Measurements from ENCODE around the gene AJM1.

AJM1 gene

DNA sequence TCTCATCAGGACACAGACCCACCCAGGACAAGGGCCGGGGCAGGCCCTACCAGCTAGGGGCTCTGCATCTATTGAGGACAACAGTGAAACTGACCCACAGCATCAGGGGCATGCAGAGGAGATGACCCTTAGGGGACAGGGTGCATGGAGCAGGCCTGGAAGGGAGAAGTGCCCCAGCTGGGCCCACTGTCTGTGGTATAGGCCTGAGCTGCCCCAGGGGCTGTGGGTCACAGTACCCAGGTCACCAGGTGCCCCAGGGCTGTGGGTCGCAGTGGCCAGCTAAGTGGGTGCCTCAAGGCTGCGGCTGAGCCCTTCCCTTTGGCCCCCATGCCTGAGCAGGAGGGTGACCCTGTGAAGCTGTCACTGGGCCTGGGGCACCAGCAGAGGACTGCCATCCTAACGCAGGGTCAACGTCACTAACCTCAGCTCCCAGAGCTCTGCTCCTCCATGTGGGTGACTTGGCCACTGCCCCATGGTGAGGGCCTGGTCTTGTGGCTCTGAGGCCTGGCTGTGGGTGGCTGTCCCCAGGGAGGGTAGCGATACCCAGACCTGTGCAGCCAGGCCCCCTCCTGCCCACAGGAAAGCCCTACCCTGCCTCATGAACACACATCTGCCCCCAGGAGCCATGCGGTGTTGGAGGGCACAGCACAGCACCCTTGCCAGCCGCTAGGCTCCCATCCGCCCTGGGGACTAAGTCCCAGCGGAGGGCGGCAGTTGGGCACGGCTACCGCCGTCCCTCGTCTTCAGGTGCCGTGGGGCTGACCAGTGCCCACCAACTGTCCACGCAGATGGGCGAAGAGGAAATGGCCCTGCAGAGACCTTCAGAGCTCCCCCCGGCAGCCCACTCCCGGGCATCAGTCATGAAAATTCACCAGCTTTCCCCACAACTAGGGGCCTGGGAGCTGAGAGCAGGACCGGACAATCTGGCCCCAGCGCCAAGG is 18.9 kb downstream of the AJM1 start (continued):
- TF ChIP-seq GLIS3 (CRISPR knock-in tag; IDR thresholded peaks at IDR 0.05) = no peak
- TF ChIP-seq ZC3H10 (CRISPR knock-in tag; IDR thresholded peaks at IDR 0.05) = no peak
- no peak for TF ChIP-seq BACH2 (CRISPR knock-in tag; IDR thresholded peaks at IDR 0.05; ENCODE audit: borderline replicate concordance)
- TF ChIP-seq ZNF70 (CRISPR knock-in tag; IDR thresholded peaks at IDR 0.05) = no peak
- TF ChIP-seq OSR1 (CRISPR knock-in tag; IDR thresholded peaks at IDR 0.05) = no peak
- no peak for TF ChIP-seq ZFP3 (CRISPR knock-in tag; IDR thresholded peaks at IDR 0.05)
- no peak for TF ChIP-seq CSDC2 (CRISPR knock-in tag; IDR thresholded peaks at IDR 0.05)

DNA sequence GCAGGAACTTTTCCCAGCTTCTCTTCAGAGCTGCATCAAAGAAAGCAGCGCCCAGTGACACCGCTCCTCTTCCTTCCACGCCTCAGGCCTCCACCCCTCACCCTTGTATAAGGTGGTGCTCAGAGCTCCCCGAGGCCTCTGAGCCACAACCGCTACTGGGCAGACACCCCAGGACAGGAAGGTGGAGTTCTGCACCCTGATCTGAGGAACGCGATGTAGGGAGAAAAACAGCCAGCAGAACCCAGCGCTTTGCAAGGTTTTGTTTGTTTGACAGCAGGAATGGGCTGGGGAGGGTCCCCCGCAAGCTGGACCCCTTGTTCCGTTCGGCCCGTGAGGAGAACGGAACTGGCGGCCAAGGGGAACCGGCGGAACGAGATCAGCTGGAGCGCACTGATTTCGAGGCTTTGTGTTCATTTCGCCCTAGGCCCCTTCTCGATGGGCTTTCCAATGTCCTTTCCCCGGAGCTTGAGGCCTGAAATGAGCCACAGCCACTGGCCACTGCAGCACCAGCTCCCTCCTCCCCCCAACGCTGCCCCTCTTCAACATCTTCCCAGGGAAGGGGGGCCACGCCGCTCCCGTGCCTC is 19.7 kb downstream of the AJM1 start:
- no peak for ATAC-seq
- TF ChIP-seq, protein P1, sequence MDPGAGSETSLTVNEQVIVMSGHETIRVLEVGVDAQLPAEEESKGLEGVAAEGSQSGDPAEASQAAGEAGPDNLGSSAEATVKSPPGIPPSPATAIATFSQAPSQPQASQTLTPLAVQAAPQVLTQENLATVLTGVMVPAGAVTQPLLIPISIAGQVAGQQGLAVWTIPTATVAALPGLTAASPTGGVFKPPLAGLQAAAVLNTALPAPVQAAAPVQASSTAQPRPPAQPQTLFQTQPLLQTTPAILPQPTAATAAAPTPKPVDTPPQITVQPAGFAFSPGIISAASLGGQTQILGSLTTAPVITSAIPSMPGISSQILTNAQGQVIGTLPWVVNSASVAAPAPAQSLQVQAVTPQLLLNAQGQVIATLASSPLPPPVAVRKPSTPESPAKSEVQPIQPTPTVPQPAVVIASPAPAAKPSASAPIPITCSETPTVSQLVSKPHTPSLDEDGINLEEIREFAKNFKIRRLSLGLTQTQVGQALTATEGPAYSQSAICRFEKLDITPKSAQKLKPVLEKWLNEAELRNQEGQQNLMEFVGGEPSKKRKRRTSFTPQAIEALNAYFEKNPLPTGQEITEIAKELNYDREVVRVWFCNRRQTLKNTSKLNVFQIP (CRISPR knock-in tag; IDR thresholded peaks at IDR 0.05; ENCODE audit: borderline replicate concordance, low read depth) = no peak
- no peak for TF ChIP-seq ZNF565 (CRISPR knock-in tag; conservative IDR thresholded peaks at IDR 0.05; ENCODE audit: low read depth)
- TF ChIP-seq, protein P2, sequence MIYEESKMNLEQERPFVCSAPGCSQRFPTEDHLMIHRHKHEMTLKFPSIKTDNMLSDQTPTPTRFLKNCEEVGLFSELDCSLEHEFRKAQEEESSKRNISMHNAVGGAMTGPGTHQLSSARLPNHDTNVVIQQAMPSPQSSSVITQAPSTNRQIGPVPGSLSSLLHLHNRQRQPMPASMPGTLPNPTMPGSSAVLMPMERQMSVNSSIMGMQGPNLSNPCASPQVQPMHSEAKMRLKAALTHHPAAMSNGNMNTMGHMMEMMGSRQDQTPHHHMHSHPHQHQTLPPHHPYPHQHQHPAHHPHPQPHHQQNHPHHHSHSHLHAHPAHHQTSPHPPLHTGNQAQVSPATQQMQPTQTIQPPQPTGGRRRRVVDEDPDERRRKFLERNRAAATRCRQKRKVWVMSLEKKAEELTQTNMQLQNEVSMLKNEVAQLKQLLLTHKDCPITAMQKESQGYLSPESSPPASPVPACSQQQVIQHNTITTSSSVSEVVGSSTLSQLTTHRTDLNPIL (CRISPR knock-in tag; IDR thresholded peaks at IDR 0.05; ENCODE audit: low read depth) = no peak
- no peak for TF ChIP-seq ZFP3 (CRISPR knock-in tag; IDR thresholded peaks at IDR 0.05)
- no peak for TF ChIP-seq ZNF8 (CRISPR knock-in tag; IDR thresholded peaks at IDR 0.05)
- TF ChIP-seq ESRRG (CRISPR knock-in tag; IDR thresholded peaks at IDR 0.05) = no peak
- TF ChIP-seq ZC3H10 (CRISPR knock-in tag; IDR thresholded peaks at IDR 0.05) = no peak
- TF ChIP-seq, protein P3, sequence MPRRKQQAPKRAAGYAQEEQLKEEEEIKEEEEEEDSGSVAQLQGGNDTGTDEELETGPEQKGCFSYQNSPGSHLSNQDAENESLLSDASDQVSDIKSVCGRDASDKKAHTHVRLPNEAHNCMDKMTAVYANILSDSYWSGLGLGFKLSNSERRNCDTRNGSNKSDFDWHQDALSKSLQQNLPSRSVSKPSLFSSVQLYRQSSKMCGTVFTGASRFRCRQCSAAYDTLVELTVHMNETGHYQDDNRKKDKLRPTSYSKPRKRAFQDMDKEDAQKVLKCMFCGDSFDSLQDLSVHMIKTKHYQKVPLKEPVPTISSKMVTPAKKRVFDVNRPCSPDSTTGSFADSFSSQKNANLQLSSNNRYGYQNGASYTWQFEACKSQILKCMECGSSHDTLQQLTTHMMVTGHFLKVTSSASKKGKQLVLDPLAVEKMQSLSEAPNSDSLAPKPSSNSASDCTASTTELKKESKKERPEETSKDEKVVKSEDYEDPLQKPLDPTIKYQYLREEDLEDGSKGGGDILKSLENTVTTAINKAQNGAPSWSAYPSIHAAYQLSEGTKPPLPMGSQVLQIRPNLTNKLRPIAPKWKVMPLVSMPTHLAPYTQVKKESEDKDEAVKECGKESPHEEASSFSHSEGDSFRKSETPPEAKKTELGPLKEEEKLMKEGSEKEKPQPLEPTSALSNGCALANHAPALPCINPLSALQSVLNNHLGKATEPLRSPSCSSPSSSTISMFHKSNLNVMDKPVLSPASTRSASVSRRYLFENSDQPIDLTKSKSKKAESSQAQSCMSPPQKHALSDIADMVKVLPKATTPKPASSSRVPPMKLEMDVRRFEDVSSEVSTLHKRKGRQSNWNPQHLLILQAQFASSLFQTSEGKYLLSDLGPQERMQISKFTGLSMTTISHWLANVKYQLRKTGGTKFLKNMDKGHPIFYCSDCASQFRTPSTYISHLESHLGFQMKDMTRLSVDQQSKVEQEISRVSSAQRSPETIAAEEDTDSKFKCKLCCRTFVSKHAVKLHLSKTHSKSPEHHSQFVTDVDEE (CRISPR knock-in tag; IDR thresholded peaks at IDR 0.05) = no peak
- TF ChIP-seq RARB (CRISPR knock-in tag; IDR thresholded peaks at IDR 0.05) = no peak
- TF ChIP-seq ARNTL (CRISPR knock-in tag; IDR thresholded peaks at IDR 0.05; ENCODE audit: borderline replicate concordance, low read depth) = no peak
- TF ChIP-seq OSR1 (CRISPR knock-in tag; IDR thresholded peaks at IDR 0.05) = no peak
- TF ChIP-seq PPARA (CRISPR knock-in tag; IDR thresholded peaks at IDR 0.05; ENCODE audit: borderline replicate concordance) = no peak
- no peak for TF ChIP-seq TOX (CRISPR knock-in tag; IDR thresholded peaks at IDR 0.05; ENCODE audit: borderline replicate concordance)
- TF ChIP-seq, protein P4, sequence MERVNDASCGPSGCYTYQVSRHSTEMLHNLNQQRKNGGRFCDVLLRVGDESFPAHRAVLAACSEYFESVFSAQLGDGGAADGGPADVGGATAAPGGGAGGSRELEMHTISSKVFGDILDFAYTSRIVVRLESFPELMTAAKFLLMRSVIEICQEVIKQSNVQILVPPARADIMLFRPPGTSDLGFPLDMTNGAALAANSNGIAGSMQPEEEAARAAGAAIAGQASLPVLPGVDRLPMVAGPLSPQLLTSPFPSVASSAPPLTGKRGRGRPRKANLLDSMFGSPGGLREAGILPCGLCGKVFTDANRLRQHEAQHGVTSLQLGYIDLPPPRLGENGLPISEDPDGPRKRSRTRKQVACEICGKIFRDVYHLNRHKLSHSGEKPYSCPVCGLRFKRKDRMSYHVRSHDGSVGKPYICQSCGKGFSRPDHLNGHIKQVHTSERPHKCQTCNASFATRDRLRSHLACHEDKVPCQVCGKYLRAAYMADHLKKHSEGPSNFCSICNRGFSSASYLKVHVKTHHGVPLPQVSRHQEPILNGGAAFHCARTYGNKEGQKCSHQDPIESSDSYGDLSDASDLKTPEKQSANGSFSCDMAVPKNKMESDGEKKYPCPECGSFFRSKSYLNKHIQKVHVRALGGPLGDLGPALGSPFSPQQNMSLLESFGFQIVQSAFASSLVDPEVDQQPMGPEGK (CRISPR knock-in tag; IDR thresholded peaks at IDR 0.05; ENCODE audit: borderline replicate concordance) = no peak
- no peak for TF ChIP-seq SNAI2 (CRISPR knock-in tag; IDR thresholded peaks at IDR 0.05)
- no peak for TF ChIP-seq BACH2 (CRISPR knock-in tag; IDR thresholded peaks at IDR 0.05; ENCODE audit: borderline replicate concordance)
- no peak for TF ChIP-seq TCF4 (CRISPR knock-in tag; IDR thresholded peaks at IDR 0.05; ENCODE audit: borderline replicate concordance)

DNA sequence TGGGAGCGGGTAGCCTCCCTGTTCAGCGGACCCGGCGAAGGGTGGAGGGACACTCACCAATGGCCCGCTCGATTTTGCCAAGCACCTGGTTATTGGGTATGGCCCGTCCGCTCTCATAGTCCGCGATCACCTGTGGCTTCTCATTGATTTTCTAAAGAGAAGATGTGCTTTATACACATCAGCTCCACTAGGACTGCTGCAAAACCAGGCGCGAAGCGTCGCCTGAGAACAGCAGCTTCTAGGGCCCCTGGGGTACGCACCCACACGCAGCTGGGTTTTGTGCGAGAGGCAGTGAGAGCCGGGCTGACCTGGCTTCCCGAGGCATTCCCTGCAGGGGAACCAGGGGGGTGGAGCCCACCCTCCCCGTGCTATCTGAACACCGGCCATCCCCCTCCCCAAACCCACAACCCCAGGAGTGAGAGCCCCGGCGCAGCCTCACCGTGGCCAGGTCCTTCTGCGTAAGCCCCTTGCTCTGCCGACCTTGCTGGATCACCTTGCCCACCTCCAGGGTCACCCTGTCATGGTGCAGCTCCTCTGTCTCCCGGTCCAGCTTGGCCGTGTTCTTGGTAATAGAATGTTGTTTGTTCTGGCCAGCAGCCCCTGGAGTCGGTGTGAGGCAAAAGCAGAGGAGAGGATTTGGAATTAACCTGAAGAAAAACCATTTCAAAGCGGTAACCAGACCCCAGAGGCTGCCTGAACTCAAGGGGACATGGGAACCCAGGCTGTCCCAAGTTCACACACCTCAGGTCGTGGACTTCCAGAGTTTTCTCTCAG is 20.8 kb downstream of the AJM1 start:
- no peak for ATAC-seq
- TF ChIP-seq PPARA (CRISPR knock-in tag; IDR thresholded peaks at IDR 0.05; ENCODE audit: borderline replicate concordance) (no peak), ARNTL (CRISPR knock-in tag; IDR thresholded peaks at IDR 0.05; ENCODE audit: borderline replicate concordance, low read depth) (no peak), ESRRG (CRISPR knock-in tag; IDR thresholded peaks at IDR 0.05) (no peak), CSDC2 (CRISPR knock-in tag; IDR thresholded peaks at IDR 0.05) (no peak), ZFP3 (CRISPR knock-in tag; IDR thresholded peaks at IDR 0.05) (no peak), ISL1 (CRISPR knock-in tag; IDR thresholded peaks at IDR 0.05) (no peak), SNAI2 (CRISPR knock-in tag; IDR thresholded peaks at IDR 0.05) (no peak), TOX (CRISPR knock-in tag; IDR thresholded peaks at IDR 0.05; ENCODE audit: borderline replicate concordance) (no peak), OSR1 (CRISPR knock-in tag; IDR thresholded peaks at IDR 0.05) (no peak), TCF4 (CRISPR knock-in tag; IDR thresholded peaks at IDR 0.05; ENCODE audit: borderline replicate concordance) (no peak), BACH2 (CRISPR knock-in tag; IDR thresholded peaks at IDR 0.05; ENCODE audit: borderline replicate concordance) (no peak)
- TF ChIP-seq, protein P1 (CRISPR knock-in tag; IDR thresholded peaks at IDR 0.05; ENCODE audit: borderline replicate concordance, low read depth) = no peak
- TF ChIP-seq, protein P2 (CRISPR knock-in tag; IDR thresholded peaks at IDR 0.05; ENCODE audit: low read depth) = no peak

Data from SK-N-SH treated with all-trans-retinoic acid at 6 μM for 48 hours (cell line).